GM19240 (cell line): ENCODE measurements around the gene PCCA.
"Not testable (repeated sequence)": the region's sequence is repeated elsewhere in the genome, so short reads cannot be mapped to it uniquely, and the experiment has no call there.

Source experiments
- DNase-seq: peaks from one replicate; pipeline ENCODE4 v3.0.0; 2011; ENCODE audit warnings: low spot score; ENCODE audit not compliant: insufficient read length

PCCA gene

GRCh38 chr13:100240109-100240779 lies 151.4 kb downstream of the PCCA start:
- DNase-seq = no peak

DNA sequence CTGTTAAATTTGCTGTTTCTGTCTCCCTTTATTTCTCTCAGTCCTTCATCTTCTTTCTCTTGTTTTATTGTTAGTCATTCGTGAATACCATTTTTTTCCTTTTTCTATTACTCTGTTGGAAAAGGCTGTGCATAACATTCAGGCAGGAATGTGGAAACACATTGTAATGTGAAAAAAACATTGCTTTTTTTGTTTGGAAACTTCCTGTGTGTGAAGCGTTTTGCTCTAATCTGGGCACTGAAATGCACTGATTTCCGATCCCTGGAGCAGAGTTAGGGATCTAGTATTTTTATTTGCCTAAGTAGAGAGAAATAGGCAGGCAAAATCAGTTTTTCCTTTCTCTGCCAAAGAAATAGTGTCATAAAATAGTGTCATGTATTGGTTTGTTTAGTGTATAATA lies 155.5 kb downstream of the PCCA start:
- no peak for DNase-seq

GRCh38 chr13:100245104-100245503 lies 156.2 kb downstream of the PCCA start:
- no peak for DNase-seq

GRCh38 chr13:100247937-100248336 lies 159.0 kb downstream of the PCCA start:
- no peak for DNase-seq

DNA sequence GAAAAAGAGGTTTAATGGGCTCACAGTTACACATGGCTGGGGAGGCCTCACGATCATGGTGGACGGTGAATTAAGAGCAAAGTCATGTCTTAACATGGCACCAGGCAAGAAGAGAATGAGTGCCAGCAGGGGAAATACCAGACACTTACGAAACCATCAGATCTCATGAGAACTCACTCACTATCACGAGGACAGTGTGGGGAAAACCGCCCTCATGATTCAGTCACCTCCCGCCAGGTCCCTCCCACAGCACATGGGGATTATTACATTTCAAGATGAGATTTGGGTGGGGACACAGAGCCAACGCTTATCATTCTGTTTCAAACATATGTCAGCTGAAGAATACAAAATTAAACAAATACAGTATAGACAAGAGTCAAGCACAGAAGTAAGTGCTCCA lies 165.1 kb downstream of the PCCA start:
- no peak for DNase-seq

GRCh38 chr13:100262404-100262803 lies 173.5 kb downstream of the PCCA start:
- DNase-seq = no peak

- no peak for DNase-seq
These were observed 177.1 kb downstream of the PCCA start for GRCh38 chr13:100266026-100266425.

DNA sequence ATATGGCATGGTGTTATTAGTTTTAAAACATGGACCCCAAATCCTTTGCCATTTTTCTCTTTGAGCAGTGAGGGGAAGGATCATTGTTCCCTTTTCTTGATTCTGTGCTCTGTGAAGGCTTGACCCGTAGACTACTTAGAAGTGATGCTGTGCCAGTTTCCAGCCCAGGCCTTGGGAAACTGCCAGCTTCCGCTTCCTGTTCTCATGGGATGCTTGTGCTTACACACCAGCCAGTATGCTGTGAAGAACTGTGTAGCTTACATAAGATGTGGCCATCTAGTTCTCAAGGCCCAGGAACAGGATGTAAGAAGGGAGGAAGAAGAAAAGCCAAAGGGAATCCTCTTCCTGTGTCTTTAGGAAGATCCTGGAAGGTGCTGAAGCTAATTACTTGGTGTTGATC lies 180.9 kb downstream of the PCCA start:
- DNase-seq = no peak

DNA sequence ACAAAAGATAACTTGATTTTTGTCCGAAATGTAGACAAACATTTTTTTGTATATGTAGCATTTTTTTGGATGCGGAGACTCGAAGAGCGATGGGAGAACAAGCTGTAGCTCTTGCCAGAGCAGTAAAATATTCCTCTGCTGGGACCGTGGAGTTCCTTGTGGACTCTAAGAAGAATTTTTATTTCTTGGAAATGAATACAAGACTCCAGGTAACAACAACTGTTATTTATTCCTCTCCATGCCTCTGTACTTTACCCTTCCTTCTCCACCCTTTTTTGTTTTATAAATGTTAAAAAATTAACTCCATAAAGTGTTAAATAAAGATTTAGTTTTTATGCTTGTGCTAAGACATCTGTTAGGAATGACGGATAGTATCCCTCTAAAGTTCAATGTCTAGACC lies 184.2 kb downstream of the PCCA start:
- DNase-seq = no peak

- no peak for DNase-seq
These were observed 184.7 kb downstream of the PCCA start for GRCh38 chr13:100273552-100273951.

DNA sequence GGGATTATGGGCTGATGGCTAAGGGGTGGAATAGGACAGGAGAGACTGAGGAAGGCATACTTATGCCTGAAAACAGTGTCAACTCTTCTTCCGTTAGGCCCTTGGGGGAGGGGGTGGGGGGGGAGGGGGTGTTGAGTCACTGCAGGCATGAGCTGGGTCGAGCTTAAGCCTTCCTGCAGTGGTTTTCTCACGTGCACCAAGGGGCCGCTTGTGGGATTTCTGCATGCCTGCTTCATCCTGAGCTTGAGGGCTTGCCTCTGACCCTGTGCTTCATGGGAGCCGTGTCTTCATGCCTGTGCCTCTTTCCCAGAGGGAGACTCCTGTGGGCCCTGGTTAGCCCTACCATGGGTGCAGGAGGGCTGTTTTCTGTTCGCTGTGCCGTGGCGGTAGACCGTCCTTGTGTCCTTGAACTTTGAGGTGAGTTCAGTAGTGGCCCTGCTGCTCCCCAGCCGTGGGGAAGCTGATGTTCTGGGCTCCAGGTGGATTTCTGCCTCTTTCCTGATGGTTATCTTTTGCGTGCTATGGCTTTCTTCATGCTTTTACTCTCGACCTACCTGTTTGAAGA lies 186.1 kb downstream of the PCCA start:
- no peak for DNase-seq

DNA sequence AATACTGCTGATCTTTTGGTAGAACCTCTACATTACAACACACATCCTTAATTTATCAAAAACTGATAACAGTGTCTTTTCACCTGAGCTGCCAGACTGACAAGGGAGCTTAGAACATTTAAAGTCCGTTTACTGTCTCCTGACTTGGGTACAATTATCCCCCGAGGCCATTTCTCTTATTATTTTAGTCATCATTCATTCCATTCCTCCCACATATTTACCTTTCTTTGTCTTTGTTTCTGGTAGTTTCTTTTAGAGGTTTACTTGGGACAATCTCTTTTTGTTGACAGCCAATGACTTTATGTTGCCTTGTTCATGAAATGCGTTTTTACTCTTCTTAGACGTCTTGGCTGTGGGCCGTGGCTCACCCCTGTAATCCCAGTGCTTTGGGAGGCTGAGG lies 186.9 kb downstream of the PCCA start:
- no peak for DNase-seq

DNA sequence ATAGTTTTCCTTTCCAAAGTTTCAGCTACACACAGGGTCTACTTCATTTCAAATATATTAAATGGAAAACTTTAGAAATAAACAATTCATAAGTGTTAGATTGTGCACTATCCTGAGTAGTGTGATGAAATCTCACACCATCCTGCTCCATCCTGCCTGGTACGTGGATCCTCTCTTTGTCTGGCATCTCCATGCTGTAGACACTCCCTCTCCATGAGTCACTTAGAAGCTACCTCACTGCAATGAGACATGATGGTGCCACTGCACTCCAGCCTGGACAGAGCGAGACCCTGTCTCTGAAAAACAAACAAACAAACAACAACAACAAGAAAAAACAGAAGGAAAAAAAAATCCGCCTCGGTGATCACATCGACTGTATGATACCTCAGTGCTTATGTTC lies 191.8 kb downstream of the PCCA start:
- DNase-seq = no peak

GRCh38 chr13:100282306-100282705 lies 193.4 kb downstream of the PCCA start:
- DNase-seq = not testable (repeated sequence)

DNA sequence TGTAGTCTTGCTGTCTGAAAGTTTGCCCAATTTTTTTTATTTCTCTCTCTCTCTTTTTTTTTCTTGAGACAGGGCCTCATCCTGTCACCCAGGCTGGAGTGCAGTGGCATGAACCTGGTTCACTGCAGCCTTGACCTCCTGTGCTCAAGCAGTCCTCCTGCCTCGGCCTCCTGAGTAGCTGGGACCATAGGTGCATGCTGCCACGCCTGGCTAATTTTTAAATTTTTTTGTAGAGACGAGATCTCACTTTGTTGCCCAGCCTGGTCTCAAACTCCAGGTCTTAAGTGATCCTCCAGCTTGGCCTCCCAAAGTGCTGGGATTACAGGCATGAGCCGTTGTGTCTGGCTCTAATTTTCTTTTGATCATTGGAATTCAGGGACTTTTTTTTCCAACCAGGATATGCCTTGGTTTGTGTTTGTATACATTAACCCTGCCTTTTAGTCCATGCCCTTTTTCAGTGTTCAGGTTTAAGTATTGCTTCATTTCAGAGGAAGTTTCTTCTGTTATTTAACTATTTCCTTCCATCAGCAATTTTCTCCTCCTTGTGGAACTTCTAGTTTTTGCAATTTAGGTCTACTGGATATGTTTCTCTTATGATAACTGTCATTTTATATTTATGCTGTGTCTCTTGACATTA lies 201.4 kb downstream of the PCCA start:
- DNase-seq = no peak

GRCh38 chr13:100291624-100292023 lies 202.7 kb downstream of the PCCA start:
- DNase-seq = no peak

DNA sequence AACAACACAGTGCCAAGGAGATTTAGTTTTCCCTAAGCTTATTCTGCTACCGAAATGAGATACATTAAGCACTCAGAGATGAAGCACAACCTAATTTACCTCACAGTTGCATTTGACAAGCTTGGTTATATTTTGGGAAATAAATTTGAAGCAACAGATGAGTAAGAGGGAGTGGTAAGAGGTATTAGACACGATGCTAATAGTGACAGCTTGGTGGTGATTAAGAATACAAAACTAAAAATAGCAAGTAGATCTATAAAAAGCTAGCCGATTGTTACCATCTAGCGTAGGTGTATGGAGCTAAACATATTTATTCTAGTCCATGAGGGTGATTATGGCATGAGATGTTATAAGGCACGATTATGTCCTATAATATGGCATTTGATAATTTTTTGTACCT lies 208.5 kb downstream of the PCCA start:
- DNase-seq = no peak

DNA sequence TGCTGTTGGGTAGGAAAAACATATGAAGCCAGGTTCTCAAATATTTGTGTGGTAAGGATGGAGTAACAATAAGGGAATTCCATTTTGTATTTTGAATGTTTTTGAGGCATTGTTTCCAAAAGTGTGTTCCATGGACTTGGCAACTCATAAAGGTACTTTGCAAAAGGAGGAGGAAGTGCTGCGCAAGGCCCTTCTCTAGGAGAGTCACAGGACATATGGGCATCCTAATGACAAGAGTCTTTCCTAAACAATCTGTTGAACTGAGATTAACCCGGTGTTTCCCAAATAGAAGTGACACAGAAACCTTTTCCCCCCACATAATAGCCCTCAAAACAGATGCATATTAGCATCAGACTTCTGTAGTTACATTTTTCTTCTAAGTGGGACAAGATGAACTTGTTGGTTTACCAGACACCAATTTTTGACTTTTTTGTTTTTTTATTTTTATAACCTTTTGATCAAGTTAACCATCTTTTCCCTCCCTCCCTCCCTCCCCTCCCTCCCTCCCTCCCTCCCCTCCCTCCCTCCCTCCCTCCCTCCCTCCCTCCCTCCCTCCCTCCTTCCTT lies 209.3 kb downstream of the PCCA start:
- DNase-seq = no peak

- DNase-seq = no peak
These were observed 209.8 kb downstream of the PCCA start for GRCh38 chr13:100298691-100299090.

DNA sequence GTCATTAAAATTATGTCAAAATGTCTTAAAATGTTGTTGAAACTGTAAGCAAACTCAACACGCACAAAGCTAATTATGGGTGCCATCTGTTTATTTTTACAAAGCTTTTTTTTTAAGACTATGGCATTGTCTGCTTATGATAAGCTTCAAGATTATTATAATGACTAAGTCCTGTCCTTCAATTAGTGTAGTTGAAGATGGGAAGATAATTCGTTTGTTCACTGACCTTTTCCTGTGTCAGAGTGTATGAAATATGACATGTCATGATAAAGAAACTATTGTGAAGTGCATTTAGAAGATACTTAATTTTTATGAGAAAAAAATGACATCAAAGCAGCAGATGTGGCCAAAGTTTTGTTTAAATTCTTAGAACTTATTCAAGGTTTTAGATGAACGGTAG lies 211.3 kb downstream of the PCCA start:
- no peak for DNase-seq

DNA sequence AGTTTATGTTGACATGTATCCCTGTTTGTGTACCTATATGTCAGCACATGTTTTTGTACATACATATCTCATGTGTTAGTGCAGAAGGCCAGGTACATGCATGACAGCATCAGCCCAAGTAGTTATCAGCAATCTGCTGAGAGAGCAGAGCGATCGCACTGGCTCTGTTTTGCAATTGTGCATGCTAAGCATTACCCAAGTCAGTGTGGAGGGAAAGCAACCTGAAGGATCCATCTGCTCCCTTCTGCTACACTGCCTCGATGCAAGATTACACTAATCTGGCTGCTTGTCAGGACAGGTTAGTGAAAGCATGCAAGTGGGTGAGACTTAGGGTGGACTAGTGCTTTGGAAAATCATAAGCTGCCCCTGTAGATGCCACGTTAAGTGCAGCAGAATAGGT lies 211.8 kb downstream of the PCCA start:
- no peak for DNase-seq

DNA sequence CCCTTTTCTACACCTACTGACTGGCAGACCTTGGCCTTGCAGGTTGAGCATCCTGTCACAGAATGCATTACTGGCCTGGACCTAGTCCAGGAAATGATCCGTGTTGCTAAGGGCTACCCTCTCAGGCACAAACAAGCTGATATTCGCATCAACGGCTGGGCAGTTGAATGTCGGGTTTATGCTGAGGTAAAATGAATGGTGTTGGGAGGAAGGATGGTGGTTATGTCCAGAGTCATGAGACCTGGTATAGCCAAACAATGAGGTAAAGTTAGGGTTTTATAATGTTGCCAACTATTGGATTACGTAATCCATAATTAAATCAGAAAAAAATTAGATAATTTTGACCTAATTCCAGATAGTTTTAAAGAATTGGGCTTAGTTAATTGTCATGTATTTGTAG lies 212.5 kb downstream of the PCCA start:
- no peak for DNase-seq

DNA sequence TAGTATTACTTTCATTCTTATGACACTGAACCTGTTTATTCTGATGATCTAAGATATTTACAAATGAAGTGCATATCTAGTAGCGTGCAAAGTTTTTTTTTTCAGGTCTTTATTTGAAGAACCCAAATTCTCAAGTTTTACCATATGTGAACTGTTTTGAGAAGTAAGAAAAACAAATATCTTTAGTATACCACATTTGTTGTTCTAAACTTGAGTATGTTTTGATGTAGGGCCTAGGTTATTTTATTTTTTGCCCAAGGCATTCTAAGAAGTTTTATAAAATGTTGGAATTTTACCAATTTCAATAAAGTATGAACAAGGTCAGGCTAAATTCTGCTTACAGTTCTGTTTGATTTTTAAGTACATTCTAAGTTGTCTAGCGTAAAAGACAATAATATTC lies 213.5 kb downstream of the PCCA start:
- DNase-seq = no peak
